ENCODE measurements around the gene RNF126. TPM values are rescaled to one million over a fixed set of nuclear protein-coding genes. Genes with fewer than 3 reads are reported as not detected.
A peak's percentile ranks its signal among the peaks of the same experiment; 100 is the strongest.

RNF126 gene
- total and polyA plus RNA-seq, 2 of the 4 experiments (the other 2 are of a cell fraction) = 7.0 to 27.4 TPM

GRCh38 chr19:710767-711166, 47.8 kb upstream of the RNF126 start:
- no peaks in the 10 kb centered on the region for H3K79me1 ChIP-seq (ENCODE audit: low read depth in 1 of 2, low read length in 2 of 2)
- ATAC-seq (ENCODE audit: low read depth) (no peak), DNase-seq (no peak)
- H2BK120ac ChIP-seq (ENCODE audit: low read depth, low read length) = no peak overlapping the region
- H3K4me3 ChIP-seq (ENCODE audit: insufficient read depth, low read depth, low read length) = no peak overlapping the region
- H3K27ac ChIP-seq (ENCODE audit: insufficient read depth, low read length) = no peak overlapping the region
- H3K9me3 ChIP-seq (ENCODE audit: control insufficient read depth, insufficient read depth, low read length) = peaks cover 6% of the 10 kb centered on the region
- H4K91ac ChIP-seq (ENCODE audit: insufficient read depth, low read depth, low read length) = no peak overlapping the region
- H3K4ac ChIP-seq (ENCODE audit: low read depth, low read length) = no peak overlapping the region
- peaks cover 8% of the 10 kb centered on the region; the same call in 1 of the 2 replicates for H3K4me1 ChIP-seq (ENCODE audit: control insufficient read depth, insufficient read depth, low read length)
- H3K23ac ChIP-seq (ENCODE audit: low read depth, low read length) = no peak overlapping the region
- dilution Hi-C loops (cut with HindIII; ENCODE audit: low sequenced_read_pairs, unreplicated experiment) = no loop called here
- no peak overlapping the region for H2BK5ac ChIP-seq (ENCODE audit: low read depth, low read length, poor library complexity, severe bottlenecking)
- in situ Hi-C loops (cut with MboI; ENCODE audit: low sequenced_read_pairs) = no loop called here
- no peak for TF ChIP-seq CEBPB (IDR thresholded peaks at IDR 0.05; ENCODE audit: low read depth, low read length)
- no peak for TF ChIP-seq ELK1 (IDR thresholded peaks at IDR 0.05; ENCODE audit: borderline replicate concordance, low read depth, low read length)
- no peak for TF ChIP-seq MAFK (IDR thresholded peaks at IDR 0.05; ENCODE audit: low read depth, low read length)
- TF ChIP-seq POLR2A (IDR thresholded peaks at IDR 0.05; ENCODE audit: low read depth, low read length) = no peak
- TF ChIP-seq FOS (IDR thresholded peaks at IDR 0.05; ENCODE audit: low read depth, low read length) = no peak
- no peak for TF ChIP-seq CTCF (conservative IDR thresholded peaks at IDR 0.05; ENCODE audit: low read depth, low read length)
- TF ChIP-seq SMC3 (IDR thresholded peaks at IDR 0.05; ENCODE audit: low read depth, low read length) = no peak
- H3K56ac ChIP-seq (ENCODE audit: extremely low read depth, insufficient read depth, low read length) = no peak overlapping the region
- no peak overlapping the region for H4K5ac ChIP-seq (ENCODE audit: low read depth, low read length)
- no peak overlapping the region for H3K14ac ChIP-seq (replicated peaks; ENCODE audit: low read depth, low read length)
- peak overlapping the region; percentile 23 for H2AFZ ChIP-seq (replicated peaks; ENCODE audit: low read length, poor library complexity)
- H2AK9ac ChIP-seq (replicated peaks; ENCODE audit: low read depth, low read length, poor library complexity) = peak overlapping the region; percentile 72
- H4K20me1 ChIP-seq (ENCODE audit: insufficient read depth, low read length) = no peaks in the 10 kb centered on the region; the same call in none of the 2 replicates
- no peak overlapping the region for H3K4me2 ChIP-seq (ENCODE audit: low read depth, low read length)
- ChIA-PET CTCF (no interaction called here), POLR2A (ENCODE audit: unreplicated experiment) (no interaction called here)
- no peak overlapping the region for H2BK20ac ChIP-seq (ENCODE audit: low read depth, low read length)
- no peak overlapping the region for H3K9ac ChIP-seq (ENCODE audit: low read depth, low read length)
- no peak overlapping the region for H2BK15ac ChIP-seq (ENCODE audit: low read depth, low read length)
- WGBS, 2 experiments (ENCODE audit: extremely low coverage in 2 of 2, insufficient read length in 1 of 2) = 83% methylated on average over 2 of the region's 21 CpGs; no CpG with 5 or more reads in 1 of the 2 experiments
- no peak overlapping the region for H2AK5ac ChIP-seq (ENCODE audit: low read depth, low read length)
- H3K27me3 ChIP-seq (ENCODE audit: control insufficient read depth, insufficient read depth, low read length) = no peaks in the 10 kb centered on the region
- no peak overlapping the region for H3K18ac ChIP-seq (ENCODE audit: low read depth, low read length)
- H3K9me1 ChIP-seq (ENCODE audit: insufficient read depth, low read length) = no peaks in the 10 kb centered on the region
- peaks cover 5% of the 10 kb centered on the region; the same call in 1 of the 2 replicates for H3K36me3 ChIP-seq (ENCODE audit: control insufficient read depth, insufficient read depth, low read length)
- intact Hi-C loops (cut with micrococcal nuclease) = no loop called here
- H4K8ac ChIP-seq (ENCODE audit: low read depth in 2 of 2, low read length in 2 of 2) = no peak overlapping the region
- no TSS peak for BruUV-seq (replicated peaks)
